Gastroesophageal sphincter (tissue), 4 donors: ENCODE measurements around the gene PLEKHH3. TPM values are rescaled to one million over a fixed set of nuclear protein-coding genes. Genes with fewer than 3 reads are reported as not detected.

ENCODE experiments used
- ATAC-seq: fragments of 150-250 bp; one replicate; pipeline ENCODE4 v1.9.1; 2016; ENCODE audit warnings: mild to moderate bottlenecking, moderate library complexity
- H3K27ac ChIP-seq, 4 donors: fragments of 200-600 bp; sonication (generic) in 3 of 4; 1 replicate in 3 of 4; 2 replicates in 1 of 4; pipeline ENCODE4 v1.5.1; 2016 to 2019
- H3K27me3 ChIP-seq: fragments of 200-600 bp; sonication (generic); one replicate; pipeline ENCODE4 v1.5.1; 2019
- H3K36me3 ChIP-seq, 2 donors: fragments of 200-600 bp; sonication (generic); one replicate each; pipeline ENCODE4 v1.5.1; 2019; ENCODE audit warnings: control low read depth in 1 of 2
- H3K4me1 ChIP-seq, 3 donors: fragments of 200-600 bp; sonication (generic); 1 replicate in 2 of 3; 2 replicates in 1 of 3; pipeline ENCODE4 v1.5.1; 2016 to 2019; ENCODE audit warnings: control low read depth in 2 of 3
- H3K4me3 ChIP-seq, 2 donors: fragments of 200-600 bp; sonication (generic); one replicate each; pipeline ENCODE4 v1.5.1; 2019; ENCODE audit warnings: mild to moderate bottlenecking in 1 of 2, moderate library complexity in 1 of 2
- H3K9me3 ChIP-seq, 3 donors: fragments of 200-600 bp; sonication (generic); one replicate each; pipeline ENCODE4 v1.5.1; 2017 to 2019; ENCODE audit warnings: control low read depth in 2 of 3
- CTCF ChIP-seq, 4 experiments: fragments of 200-600 bp in 2 of 4; fragments of 450-650 bp in 2 of 4; sonication (generic) in 1 of 4; IDR thresholded peaks; one replicate each; pipeline ENCODE4 v1.5.1; 2017 to 2019; ENCODE audit warnings: antibody characterized with exemption in 4 of 4, mild to moderate bottlenecking in 2 of 4, moderate library complexity in 2 of 4
- EP300 ChIP-seq: sonication (generic); formaldehyde crosslinking; IDR thresholded peaks from one replicate; pipeline ENCODE4 v1.6.1; 2017; ENCODE audit warnings: antibody characterized with exemption, mild to moderate bottlenecking
- POLR2A ChIP-seq, 2 donors: fragments of 450-650 bp; IDR thresholded peaks; one replicate each; pipeline ENCODE4 v1.6.1; 2017; ENCODE audit warnings: antibody characterized with exemption in 2 of 2, mild to moderate bottlenecking in 2 of 2, moderate library complexity in 1 of 2
- POLR2AphosphoS5 ChIP-seq: sonication (generic); formaldehyde crosslinking; IDR thresholded peaks from one replicate; pipeline ENCODE4 v1.6.1; 2017; ENCODE audit warnings: antibody characterized with exemption
- WGBS, 2 donors: methylation state at CpG; one replicate each; pipeline ENCODE4 v1.1.5; 2018; ENCODE audit warnings: low coverage in 1 of 2; 5-methylcytosine and 5-hydroxymethylcytosine counted together
- total RNA-seq, 4 donors: library from RNA; depleted of rRNA; stranded (reverse); fragments of >200 nt; gene quantifications; one replicate each; pipeline ENCODE4 v1.1.0, GENCODE V29; 2016

Gene PLEKHH3, protein sequence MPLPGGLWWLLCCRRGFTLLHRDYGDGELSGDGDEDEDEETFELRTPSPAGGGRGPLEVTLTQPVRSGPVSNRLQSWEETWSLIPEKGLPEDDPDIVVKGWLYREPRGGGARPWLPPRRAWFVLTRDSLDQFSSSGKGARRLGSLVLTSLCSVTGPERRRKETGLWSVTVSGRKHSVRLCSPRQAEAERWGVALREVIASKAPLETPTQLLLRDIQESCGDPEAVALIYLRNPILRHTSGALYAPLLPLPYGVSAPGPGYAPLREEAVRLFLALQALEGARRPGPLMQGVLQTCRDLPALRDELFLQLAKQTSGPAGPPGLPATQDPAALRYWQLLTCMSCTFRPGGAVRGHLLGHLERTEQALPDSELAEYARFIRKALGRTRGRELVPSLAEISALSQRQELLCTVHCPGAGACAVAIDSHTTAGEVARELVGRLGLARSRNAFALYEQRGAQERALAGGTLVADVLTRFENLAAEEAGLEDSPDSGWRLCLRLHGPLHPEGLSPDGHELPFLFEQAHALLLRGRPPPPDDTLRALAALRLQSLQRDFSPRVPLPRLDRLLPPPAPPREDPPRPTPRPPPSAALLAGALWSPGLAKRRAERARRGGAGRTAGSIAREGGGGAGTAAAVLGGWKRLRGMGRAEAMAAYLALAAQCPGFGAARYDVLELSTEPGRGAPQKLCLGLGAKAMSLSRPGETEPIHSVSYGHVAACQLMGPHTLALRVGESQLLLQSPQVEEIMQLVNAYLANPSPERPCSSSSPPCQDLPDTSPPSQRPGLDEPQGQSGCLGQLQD
- total RNA-seq = 10 to 100 TPM; 13.7 to 40.8 (median 23.4) TPM

- WGBS, 2 donors = 0% methylated on average over 2 of the region's 51 CpGs; no CpG with 5 or more reads in 1 of the 2 donors
- ATAC-seq = no peak
- peak within 1 kb of the TSS; percentile 81 to 83 for H3K4me3 ChIP-seq
- no peaks in the 10 kb centered on the region for H3K9me3 ChIP-seq
- no peaks in the 10 kb centered on the region for H3K27me3 ChIP-seq
- H3K4me1 ChIP-seq = peaks cover 3 to 84% (median 43%) of the 10 kb centered on the region in 3 donors
- TF ChIP-seq POLR2AphosphoS5 (no peak), CTCF (IDR thresholded peaks at IDR 0.05) (peak in 3 of 4 experiments; percentile 37 to 51 (median 42)), POLR2A (IDR thresholded peaks at IDR 0.05) (peak; percentile 82 to 83), EP300 (no peak)
- H3K36me3 ChIP-seq = peaks cover 0 to 23% of the 10 kb centered on the region in 2 donors
- peak within 1 kb of the TSS; percentile 94 to 99 (median 98) for H3K27ac ChIP-seq
Measured at GRCh38 chr17:42676424-42677011, at the start of gene PLEKHH3. Gene PLEKHH3, minus strand, starts transcription at chr17:42676994. Its CDS starts 431 bp downstream, at chr17:42676563.

DNA sequence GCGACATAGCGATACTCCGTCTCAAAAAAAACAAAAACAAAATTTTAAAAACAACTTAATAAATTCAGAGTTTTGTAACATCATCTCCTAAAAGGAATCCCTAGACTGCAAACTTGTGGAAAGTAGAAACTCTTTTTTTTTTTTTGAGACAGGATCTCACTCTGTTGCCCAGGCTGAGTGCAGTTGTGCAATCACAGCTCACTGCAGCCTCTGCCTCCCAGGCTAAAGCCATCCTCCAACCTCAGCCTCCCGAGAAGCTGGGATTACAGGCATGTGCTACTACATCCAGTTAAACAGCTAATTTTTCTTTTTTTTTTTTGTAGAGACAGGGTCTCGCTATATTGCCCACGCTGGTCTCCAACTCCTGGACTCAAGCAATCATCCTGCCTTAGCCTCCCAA lies 48.3 kb upstream of the PLEKHH3 start:
- H3K4me3 ChIP-seq = no peak overlapping the region
- TF ChIP-seq CTCF (IDR thresholded peaks at IDR 0.05) = no peak
- no peak for TF ChIP-seq POLR2AphosphoS5
- TF ChIP-seq POLR2A (IDR thresholded peaks at IDR 0.05) = no peak
- no peak for TF ChIP-seq EP300
- no peak for ATAC-seq
- no peaks in the 10 kb centered on the region for H3K4me1 ChIP-seq
- WGBS, 2 donors = 87 to 98% methylated on average over 5 to 6 of the region's 6 CpGs
- H3K27me3 ChIP-seq = no peaks in the 10 kb centered on the region
- H3K9me3 ChIP-seq = no peaks in the 10 kb centered on the region
- H3K27ac ChIP-seq = no peak overlapping the region
- peaks cover 0 to 100% of the 10 kb centered on the region in 2 donors for H3K36me3 ChIP-seq

- Histone ChIP-seq H3K27me3 (no peaks in the 10 kb centered on the region), H3K36me3 (peaks cover 0 to 100% of the 10 kb centered on the region in 2 donors)
- no peak for ATAC-seq
Measured at GRCh38 chr17:42723636-42724035, 46.8 kb upstream of the PLEKHH3 start.

DNA sequence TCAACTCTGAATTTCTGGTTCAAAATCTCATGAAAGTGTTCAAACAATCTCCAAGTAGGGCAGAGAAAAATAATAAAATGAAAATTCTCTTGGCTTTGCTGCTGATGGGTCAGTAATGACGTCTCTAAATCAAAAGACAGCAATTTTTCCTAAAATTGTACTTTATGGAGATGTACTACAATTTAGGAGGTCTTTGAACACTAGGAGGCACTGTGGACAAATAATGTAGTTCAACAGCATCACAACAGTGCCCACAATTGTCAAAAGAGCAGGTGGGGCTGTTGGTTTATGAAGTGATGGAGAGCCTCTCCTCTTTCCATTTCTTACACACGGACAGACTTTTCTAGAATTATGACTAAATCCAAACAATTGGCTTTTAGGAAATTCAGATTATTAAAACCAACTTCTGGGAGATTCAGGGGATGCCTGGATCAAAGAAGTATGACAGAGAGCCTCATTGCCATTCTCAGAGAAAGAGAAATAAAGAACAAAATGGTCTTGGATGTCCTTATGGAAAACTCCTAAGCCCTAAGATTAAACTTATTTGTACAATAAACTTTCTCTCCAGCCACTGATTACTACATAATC lies 44.3 kb upstream of the PLEKHH3 start:
- ATAC-seq = peak; percentile 71
- 9% methylated on average over 2 of the region's 2 CpGs for WGBS, 2 donors
- no peaks in the 10 kb centered on the region for H3K27me3 ChIP-seq
- peaks cover 5 to 100% of the 10 kb centered on the region in 2 donors for H3K36me3 ChIP-seq
- H3K4me3 ChIP-seq = no peak overlapping the region
- no peaks in the 10 kb centered on the region for H3K9me3 ChIP-seq
- H3K4me1 ChIP-seq = no peaks in the 10 kb centered on the region
- TF ChIP-seq CTCF (IDR thresholded peaks at IDR 0.05) (peak; percentile 52 to 83 (median 74)), POLR2A (IDR thresholded peaks at IDR 0.05) (no peak), POLR2AphosphoS5 (no peak), EP300 (no peak)
- H3K27ac ChIP-seq = peak overlapping the region in 1 of 4 donors; percentile 38

More at GRCh38 chr17:42723636-42724035, 46.8 kb upstream of the PLEKHH3 start:
- TF ChIP-seq EP300 = no peak
- no peak for TF ChIP-seq POLR2A (IDR thresholded peaks at IDR 0.05)
- TF ChIP-seq CTCF (IDR thresholded peaks at IDR 0.05) = no peak
- no peak for TF ChIP-seq POLR2AphosphoS5
- H3K27ac ChIP-seq = no peak overlapping the region
- H3K4me3 ChIP-seq = no peak overlapping the region
- 72 to 75% methylated on average over 2 to 3 of the region's 3 CpGs for whole genome bisulfite sequencing, 2 donors
- no peaks in the 10 kb centered on the region for H3K9me3 ChIP-seq
- no peaks in the 10 kb centered on the region for H3K4me1 ChIP-seq
